GM19023 (cell line): ENCODE results near the gene NXPH2.
A peak's percentile ranks its signal among the peaks of the same experiment; 100 is the strongest.
"Not testable (repeated sequence)": the region's sequence is repeated elsewhere in the genome, so short reads cannot be mapped to it uniquely, and the experiment has no call there.

Experiments used
- ATAC-seq: cut with Tn5 transposase; IDR thresholded peaks from one replicate; pipeline ENCODE4 v1.9.1; 2021; ENCODE audit warnings: mild to moderate bottlenecking, moderate library complexity; ENCODE audit not compliant: unreplicated experiment

The NXPH2 gene

DNA sequence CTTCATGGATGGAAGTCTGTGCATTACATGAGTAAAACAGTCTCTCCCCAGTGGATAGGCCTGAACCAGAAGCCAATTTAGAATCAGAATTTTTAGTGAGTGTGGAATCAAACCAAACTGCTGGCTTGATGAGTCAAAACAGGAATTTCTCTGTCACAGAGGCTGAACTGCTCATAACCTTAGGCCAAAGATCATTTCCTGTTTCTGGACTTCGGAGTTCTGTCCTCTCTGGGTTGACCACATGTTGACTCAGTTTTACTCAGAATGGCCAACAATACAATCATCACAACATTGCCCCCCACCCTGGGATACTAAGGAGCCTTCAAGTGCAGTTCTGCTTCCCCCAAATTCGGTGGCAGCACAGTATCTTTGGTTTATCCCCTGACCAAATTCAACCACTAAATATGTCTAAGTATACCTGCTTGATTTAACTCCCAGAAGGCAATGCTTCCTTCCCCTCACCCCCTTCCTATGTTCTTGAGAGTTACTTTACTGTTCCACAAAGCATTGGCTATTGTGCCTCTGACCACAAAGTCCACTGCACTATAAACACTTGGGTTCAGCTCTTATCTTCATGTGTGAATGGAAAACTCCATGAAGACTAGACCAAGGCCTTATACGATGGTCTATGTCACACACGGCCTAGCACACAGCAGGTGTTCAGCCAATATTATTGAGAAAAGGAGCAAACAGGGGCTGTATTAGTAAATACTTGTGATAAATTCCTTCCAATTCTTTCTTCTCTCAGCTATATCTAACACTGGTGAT is 67.8 kb downstream of the NXPH2 start:
- ATAC-seq = peak; percentile 91

DNA sequence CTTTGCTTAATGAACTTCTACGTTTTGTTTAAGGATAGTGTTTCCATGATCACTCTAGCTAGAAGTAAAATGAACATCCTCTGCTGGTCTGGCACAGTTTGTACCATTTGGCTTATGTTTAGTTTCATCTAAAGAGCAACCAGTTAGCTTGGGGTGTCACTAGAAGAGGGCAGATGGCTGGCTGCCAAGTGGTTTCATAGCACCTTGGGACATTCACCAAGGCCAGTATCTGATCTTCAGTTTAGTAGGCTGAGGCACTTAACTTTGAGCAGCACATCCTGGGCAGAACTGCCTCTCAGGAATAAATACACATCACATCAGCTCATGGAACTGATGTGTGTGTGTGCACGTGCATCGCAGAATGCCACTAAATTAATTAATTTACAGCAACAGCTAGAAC is 68.4 kb downstream of the NXPH2 start:
- peak; percentile 46 for ATAC-seq

DNA sequence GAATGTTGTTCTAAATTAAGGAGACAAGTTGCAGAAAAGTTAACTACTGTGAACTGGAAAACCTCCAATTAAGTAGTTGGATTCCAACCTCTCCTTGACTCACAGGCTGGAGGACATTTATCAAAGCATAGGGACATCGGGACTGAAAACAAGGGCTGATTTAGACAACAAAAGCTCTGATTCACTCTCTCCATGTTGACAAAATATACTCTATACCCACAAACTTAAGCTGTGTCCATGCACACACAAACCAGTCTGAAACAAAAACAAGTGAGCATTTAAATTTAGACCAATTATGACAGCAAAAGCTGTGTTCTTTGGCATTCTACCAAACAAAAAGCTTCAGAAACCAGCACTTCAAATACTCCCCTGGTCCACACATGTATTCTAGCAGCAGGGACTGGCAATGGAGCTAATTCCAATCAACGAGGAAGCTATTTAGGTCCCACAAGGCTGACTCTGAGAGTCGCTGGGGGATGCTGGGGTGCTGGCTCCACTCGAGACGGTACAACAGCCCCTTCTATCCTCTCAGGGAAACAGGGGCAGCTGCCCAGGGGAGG is 71.4 kb downstream of the NXPH2 start:
- ATAC-seq = no peak

DNA sequence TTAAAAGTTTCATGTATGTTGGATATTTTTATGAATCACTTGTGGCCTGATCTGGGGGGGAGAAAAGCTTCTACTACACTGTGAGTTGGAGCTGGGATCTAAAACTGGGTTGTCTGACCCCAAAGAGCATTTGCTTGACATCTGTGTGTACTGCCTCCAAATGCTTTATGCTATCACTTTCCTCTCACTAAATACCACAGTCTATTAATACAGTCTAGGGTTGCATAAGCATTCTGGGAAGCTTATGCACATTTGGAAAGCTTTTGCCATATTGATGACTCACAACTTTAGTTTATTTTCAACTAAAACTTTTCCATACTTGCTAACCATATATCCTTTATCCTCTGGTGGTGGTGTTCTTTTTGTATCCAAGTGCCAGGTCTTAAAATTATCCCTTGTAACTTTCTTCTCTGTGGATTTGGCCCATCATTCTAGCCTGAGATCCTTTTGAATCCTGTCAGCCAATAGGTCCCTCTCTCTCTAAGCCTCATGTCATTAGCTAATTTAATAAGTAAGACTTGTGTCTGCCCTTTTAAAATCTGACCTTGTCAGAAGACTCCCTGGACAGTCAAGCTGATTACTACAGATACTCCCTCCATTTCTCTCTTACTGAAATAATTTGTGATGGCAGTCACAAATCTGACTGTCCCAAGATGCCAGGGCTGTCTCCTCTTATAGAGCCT is 72.7 kb downstream of the NXPH2 start:
- ATAC-seq = no peak

DNA sequence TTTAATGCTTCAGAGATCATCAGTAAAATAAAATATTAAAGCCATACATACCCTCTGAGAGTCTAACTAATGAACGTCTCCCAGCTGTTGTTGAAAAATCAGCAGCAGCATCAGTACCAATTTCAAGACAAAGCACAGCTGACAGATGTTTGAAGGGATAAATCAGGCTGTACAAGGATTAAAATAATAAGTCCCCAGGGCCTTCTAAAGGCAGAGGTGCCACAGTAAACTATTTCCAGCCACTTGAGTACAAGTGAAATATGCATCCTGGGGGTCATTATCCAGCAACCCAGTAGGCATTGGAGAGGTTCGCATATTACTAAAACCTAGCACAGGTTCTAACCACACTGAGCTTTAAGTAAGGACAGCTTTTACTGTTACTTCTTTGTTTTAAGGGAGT is 76.9 kb downstream of the NXPH2 start:
- no peak for ATAC-seq

DNA sequence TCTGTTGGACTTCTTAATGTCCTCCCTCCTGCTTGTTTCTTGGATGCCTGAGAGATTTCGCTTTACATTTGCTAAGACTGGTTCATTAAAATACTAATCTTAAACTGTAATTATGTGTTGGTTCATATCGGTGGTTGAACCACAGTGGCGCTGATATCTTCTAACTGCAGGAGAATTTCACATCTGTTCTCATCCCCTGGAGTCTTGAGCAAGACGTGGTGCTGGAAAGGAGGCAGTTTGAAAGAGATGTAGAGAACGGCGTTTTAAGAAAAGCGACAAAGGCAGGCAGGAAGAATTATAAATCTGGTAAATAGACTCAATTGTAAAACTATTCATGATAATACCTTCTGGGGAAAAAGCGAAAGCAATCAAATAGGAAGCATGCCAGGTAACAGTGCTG is 79.5 kb downstream of the NXPH2 start:
- ATAC-seq = no peak

DNA sequence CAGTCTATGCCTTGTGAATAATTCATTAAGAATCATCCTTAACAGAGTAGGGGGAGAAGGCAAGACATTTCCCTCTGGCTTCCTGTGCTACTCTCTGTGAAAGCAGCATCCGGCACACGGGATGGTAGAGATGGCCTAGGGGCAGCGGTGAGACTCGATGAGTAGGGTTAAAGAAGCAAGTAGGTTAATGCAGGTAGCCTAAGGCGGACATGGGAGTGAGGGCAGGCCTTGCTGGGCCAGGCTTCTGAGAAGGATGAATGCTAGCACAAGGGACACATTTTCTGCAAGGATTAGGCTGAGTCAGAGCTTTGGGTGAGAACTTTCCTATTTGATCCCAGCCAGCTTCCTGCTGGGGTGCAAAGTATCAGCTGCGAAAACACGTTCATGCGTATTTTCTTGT is 80.8 kb downstream of the NXPH2 start:
- no peak for ATAC-seq

DNA sequence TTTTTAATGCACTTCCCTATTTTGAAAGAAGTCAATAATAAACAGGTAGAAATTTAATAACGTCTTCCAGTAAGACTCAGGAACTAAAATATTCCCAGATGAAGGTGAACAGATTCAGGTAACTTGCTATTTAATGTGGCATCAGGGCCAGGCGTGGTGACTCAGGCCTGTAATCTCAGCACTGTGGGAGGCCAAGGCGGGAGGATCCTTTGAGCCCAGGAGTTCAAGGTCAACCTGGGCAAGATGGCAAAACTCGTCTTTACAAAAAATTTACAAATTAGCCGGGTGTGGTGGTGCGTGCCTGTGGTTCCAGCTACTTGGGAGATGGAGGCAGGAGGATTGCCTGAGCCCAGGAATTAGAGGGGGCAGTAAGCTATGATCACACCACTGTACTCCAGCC is 81.8 kb downstream of the NXPH2 start:
- no peak for ATAC-seq

DNA sequence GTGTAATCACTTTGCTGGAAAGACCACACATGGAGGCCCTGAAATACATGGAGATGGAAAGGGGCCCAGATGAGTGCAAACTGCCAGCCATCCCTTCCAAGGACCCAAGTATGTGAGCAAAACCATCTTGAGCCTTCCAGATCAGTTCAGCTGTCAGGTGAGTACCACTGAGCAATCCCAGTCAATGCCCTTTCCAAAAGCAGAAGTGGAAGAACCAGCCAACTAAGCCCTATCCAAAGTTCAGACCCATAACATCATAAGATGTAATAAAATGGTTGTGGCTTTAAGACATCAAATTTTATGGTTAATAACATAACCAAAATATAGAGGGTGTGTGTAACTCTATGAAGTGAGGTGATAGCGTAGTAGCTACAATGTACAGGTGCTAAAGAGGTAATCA is 88.5 kb downstream of the NXPH2 start:
- no peak for ATAC-seq

DNA sequence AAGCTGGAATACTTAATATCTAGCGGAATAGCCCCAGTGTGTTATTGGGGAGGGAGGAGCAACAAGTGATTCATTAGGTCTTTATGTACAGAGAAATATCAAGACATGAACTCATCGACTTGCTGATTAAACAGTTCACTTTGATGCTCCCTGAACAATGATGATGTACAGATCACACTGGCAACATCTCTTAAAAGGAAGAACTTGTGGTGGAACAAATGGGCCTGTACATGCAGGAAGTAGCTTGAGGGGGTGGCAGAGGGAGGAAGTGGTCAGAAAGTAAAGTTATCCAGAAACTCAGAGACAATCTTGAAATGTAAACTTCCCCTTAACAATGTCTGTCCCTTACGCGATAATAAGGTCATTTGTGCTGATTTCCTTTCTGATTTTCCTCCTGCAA is 90.5 kb downstream of the NXPH2 start:
- no peak for ATAC-seq

DNA sequence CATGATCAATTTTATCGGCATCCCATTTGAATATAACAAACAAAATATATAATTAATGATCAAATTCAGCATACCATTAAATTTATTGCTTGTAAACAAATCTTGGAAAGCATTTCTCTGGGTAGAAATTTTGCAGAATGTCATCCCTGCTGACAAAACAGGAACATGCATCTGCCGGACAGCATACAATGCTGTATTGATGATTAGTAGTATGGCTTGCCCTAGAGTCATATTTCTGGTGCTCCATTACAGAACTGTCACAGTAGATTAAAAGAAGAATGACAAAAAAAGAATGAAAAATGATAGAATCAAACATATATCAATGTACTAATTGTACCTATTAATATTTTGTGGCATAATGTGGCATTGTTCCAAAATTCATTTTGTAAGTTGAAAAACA is 98.0 kb downstream of the NXPH2 start:
- no peak for ATAC-seq

DNA sequence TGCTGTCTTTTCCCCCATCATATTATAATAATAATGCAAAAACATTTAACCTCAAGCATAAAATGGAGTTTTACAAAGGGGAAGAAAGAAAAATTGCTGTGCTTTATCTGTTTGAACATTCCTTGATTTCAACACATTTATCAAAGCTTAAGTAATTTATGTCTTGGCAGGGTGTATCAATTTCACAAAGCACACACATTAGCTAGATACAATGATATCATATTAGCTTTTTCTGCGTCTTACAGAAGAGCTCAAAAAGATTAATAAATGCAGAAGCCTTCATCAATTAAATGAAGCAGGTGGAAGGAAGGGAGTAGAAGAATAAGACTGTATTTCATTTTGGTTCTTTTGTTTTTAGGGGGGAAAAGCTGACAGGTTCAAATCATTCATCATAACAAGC is 103.0 kb downstream of the NXPH2 start:
- ATAC-seq = no peak

DNA sequence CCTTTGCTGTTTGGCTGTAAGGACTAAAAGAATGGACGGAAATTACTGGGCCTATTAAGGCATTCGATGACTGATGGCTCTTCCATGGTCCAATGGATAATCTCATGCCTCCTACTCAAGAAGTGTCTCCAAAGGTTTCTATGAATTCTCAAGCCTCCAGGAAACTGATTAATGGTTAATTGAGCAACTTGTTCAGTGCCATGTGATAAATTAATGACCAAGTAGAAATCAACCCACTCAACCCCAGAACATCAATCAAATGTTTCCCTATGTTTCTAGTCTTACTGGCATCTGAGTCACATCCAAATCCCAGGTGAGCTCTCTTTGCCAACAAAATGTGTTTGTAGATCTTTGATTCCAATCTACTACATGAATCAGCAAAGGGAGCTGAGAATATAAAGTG is 103.6 kb downstream of the NXPH2 start:
- no peak for ATAC-seq

DNA sequence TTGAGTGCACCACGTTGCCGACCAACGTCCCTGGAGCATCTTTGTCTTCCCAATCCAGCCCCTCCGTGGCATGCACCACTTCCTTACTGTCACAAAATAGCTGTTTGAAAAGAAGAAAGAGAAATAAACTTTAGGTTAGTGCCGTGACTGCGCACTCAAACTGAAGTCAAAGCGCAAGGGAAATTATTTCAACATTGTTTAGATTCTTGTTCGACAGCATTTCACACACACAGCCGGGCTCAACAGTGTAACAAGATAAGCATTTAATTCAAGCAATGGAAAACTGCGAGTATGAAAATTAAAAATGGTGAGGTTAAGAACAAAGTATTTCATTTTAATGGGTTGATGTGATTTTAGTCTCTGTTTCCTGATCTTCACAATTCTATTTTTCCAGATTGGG is 108.6 kb downstream of the NXPH2 start:
- ATAC-seq = no peak

DNA sequence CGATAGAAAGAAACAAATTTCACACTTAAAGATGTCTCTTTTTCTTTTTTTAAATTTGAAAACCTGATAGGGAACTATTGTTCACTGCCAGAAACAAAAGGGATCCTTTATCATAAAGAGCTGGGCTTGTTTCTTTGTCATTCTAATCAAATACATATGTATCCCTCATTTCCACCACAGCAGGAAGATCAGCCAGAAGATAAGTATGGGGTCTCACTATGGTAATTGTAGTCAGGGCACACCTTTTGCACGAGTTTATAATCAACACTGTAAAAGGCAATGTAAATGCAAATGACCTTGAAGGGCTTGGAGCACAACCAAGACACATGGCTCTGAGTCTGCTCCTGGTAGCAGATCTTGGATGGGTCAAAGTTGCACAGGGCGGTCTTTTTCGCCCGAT is 109.5 kb downstream of the NXPH2 start:
- no peak for ATAC-seq

DNA sequence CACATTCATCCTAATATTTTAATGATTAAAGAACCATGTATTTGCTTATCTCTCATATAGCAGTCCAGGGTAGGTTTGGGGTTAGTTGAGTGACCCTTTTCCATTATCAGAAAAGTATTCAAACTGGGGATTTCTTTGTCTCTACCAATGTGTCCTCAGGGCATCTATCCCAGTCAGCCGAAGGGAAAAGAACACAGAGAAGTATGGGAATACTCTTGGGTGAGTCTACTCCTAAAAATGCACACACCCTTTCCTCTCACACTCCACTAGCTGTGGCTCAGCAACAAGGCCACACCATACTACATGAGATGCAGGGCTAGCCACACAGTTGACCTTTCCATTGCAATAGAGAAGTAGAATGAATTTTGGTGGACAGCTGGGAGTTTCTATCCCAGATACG is 114.3 kb downstream of the NXPH2 start:
- ATAC-seq = no peak

DNA sequence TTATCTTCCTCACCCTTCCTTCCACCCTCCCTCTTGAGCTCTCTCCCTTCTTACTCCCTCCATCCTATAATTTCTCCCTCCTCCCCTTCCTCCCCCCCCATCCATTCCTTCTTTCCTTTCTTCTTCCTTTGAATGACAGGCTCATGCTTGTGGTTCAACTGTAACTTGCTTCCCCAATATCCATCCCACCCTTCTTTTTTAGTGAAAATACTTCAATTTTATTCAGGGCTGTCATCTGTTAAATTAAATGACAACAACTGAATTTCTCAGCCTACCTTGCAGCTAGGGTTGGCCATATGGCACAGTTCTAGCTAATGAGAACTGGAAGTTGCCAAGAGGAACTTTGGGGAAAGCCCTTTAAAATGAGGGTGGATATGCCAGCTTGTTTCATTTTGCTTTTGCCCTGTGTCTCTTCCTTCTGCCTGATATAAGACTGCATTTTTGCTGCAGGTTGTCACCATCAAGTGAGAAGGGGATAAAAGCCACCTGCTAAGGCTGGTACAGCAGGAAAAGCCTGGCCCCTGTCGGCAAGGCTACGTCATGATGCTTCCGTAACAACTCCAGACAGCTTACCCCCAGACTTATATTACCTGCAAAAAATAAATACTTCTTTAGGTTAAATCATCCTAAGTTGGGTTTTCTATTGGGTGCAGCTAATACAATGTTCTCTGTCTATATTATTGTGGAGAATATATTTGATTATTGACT is 121.8 kb downstream of the NXPH2 start:
- no peak for ATAC-seq

DNA sequence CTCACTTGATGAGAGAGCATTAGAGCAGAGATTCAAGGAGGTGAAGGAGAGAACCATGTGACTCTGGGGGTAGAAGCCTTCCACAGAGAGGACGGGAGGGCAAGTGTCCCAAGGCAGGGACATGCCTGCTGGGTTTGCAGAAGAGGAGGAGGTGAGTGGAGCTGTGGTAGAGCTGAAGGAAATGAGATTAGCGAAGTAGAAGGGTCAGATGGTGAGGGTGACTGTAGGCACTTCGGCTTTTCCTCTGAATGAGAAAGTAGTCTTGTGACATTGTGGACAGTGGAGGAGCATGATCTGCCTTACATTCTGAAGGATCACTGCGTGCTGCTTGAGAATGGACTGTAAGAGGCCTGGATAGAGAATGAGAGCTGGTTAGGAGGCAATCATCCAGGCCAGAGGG is 126.0 kb downstream of the NXPH2 start:
- ATAC-seq = no peak

DNA sequence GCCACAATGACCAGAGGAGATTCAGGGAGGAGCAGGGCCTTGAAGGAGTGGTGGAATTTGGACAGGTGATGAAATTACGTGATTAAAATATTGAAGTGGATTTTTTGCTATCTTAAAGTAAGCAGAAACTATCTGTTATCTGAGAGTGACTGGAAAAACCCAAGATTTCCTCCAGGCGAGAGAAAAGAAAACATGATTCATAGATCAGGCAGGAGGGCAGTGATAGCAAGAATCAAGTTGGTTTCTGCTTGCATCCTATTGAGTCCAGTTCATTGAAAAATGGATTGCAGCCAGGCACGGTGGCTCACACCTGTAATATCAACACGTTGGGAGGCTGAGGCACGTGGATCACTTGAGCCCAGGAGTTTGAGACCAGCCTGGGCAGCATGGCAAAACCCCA is 127.8 kb downstream of the NXPH2 start:
- ATAC-seq = no peak

DNA sequence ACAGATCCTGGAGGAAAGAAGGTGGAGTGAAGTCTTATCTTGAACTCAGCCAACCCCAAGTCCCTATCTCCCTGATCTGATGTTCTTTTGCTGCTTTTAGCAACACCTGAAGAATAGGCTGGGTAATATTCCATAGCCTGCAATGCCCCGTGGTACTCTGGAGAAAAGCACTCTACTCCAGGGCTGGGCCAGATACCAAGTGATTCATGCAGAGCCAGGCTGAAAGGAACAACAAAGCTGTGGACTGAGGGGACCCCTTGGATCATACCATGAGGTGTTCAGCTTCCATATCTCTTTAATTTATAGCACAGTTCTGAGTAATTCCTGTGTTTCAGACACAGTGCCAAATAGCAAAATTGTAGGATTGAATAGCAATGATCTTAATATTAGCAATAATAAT is 130.6 kb downstream of the NXPH2 start:
- ATAC-seq = no peak

DNA sequence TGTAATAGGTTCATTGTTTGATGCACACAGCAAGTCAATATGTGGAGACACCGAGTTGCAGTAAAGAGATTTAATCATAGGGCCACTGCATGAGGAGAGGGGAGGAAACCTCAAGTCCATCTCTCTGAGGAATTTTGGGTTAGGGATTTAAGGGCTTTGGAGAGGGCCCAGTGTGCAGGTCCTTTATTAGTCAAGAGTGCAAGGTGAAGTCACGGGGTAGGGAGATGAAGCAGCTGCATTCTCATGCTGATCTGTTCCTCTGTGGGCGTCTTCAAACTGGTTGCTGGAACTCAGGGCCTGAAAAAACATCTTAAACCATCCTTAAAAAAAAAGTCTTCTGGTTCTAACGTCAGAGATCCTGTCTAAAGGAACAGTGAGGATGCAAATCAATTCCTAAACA is 131.6 kb downstream of the NXPH2 start:
- no peak for ATAC-seq

DNA sequence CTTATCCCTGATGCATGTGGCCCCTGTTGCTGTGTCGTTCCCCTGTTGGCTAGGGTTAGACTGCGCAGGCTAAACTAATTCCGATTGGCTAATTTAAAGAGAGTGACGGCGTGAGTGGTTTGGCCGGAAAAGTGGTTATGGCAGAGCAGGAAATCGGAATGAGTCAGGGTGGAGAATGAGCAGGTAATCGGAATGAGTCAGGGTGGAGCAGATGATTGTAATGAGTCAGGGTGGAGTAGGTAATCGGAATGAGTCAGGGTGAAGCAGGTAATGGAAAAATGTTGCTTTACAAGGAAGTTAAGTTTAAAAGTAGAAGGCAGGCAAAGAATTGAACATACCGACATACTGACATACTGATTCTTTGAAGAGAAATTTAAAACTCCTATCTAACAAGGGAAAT is 135.4 kb downstream of the NXPH2 start:
- ATAC-seq = not testable (repeated sequence)
